ENCODE results near the gene MAD1L1. TPM values are rescaled to one million over a fixed set of nuclear protein-coding genes. Genes with fewer than 3 reads are reported as not detected.
A peak's percentile ranks its signal among the peaks of the same experiment; 100 is the strongest.
"Not testable (repeated sequence)": the region's sequence is repeated elsewhere in the genome, so short reads cannot be mapped to it uniquely, and the experiment has no call there.

MAD1L1 gene
- total and polyA plus RNA-seq, 8 donors = 21.4 to 58.8 (median 22.5) TPM

DNA sequence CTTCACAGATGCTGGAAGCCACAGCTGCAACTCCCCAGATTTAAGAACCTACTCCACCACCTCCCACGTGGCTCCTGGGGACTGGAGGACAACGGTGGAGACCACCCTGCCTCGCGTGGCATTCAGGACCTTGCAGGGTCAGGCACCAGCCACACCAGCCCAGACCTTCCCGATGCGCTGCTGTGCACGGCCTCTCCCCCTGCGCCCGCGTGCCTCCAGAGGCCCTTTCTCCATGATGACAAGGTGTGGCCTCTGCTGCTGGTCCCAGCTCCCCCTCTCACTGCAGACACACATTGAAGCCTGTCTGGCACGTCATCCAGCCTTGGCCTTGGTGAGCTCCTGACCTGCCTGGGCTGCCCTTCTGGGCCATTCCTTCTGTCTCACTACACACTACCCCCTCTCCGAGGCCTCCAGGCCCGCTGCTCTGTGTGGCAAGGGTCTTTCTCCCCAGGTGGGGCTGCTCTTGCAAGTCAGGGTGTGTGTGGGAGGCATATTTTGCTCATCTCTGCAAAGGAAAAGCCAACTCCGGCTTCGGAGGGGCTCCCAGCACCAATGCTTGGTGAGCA lies 254.8 kb downstream of the MAD1L1 start:
- Histone ChIP-seq H3K4me3 (no peak overlapping the region), H3K27ac (no peak overlapping the region), H3K4me1 (no peaks in the 10 kb centered on the region), H3K9me3 (no peaks in the 10 kb centered on the region), H3K27me3 (no peaks in the 10 kb centered on the region), H3K36me3 (peaks cover 0 to 53% of the 10 kb centered on the region in 2 donors)
- intact Hi-C loops (cut with DNase I) = no loop called here
- TF ChIP-seq CTCF (IDR thresholded peaks at IDR 0.05) = no peak
- DNase-seq (peak in 2 of 4 donors; percentile 19 to 61), ATAC-seq (no peak)

DNA sequence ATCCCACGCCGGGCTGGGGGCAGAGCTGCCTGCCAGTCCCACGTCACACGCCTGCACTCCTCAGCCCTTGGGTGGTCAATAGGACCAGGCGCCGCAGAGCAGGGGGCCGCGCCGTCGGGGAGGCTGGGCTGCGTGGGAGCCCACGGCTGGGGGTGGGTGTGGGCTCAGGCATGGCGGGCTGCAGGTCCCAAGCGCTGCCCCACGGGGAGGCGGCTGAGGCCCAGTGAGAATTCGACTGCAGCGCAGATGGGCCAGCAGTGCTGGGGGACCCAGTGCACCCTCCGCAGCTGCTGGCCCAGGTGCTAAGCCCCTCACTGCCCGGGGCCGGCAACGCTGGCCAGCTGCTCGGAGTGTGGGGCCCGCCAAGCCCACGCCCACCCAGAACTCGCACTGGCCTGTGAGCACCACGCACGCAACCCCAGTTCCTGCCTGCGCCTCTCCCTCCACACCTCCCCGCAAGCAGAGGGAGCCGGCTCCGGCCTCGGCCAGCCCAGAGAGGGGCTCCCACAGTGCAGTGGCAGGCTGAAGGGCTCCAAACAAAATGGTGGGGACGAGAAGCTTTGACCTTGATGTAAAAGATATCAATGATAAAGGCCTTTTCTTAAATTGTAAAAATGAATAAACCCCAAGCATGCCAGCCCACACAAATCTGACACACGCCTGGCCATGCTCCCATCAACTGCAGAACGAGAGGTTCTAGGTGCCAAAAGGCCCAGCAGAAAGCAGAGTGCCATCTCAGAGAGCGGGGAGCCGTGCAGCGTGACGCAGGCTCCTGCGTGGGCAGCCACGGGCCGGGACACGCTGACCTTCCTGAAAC lies 255.5 kb downstream of the MAD1L1 start:
- DNase-seq (peak in 2 of 4 donors; percentile 18 to 69), ATAC-seq (no peak)
- Histone ChIP-seq H3K4me1 (no peaks in the 10 kb centered on the region), H3K27ac (no peak overlapping the region), H3K36me3 (peaks cover 0 to 53% of the 10 kb centered on the region in 2 donors), H3K9me3 (no peaks in the 10 kb centered on the region), H3K4me3 (no peak overlapping the region), H3K27me3 (no peaks in the 10 kb centered on the region)
- intact Hi-C loops (cut with DNase I) = no loop called here
- no peak for TF ChIP-seq CTCF (IDR thresholded peaks at IDR 0.05)

DNA sequence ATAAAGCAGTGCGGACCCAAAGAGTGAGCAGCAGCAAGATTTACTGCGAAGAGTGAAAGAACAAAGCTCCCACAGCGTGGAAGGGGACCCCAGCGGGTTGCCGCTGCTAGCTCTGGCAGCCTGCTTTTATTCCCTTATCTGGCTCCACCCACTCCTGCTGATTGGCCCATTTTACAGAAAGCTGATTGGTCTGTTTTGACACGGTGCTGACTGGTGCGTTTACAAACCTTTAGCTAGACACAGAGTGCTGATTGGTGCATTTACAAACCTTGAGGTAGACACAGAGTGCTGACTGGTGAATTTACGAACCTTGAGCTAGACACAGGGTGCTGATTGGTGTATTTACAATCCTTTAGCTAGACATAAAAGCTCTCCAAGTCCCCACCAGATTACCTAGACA lies 256.2 kb downstream of the MAD1L1 start:
- H3K27me3 ChIP-seq; intact Hi-C loops (cut with DNase I); DNase-seq; ATAC-seq; H3K4me3 ChIP-seq; H3K27ac ChIP-seq; H3K4me1 ChIP-seq; H3K9me3 ChIP-seq: not testable (repeated sequence)
- peaks cover 0 to 53% of the 10 kb centered on the region in 2 donors for H3K36me3 ChIP-seq

DNA sequence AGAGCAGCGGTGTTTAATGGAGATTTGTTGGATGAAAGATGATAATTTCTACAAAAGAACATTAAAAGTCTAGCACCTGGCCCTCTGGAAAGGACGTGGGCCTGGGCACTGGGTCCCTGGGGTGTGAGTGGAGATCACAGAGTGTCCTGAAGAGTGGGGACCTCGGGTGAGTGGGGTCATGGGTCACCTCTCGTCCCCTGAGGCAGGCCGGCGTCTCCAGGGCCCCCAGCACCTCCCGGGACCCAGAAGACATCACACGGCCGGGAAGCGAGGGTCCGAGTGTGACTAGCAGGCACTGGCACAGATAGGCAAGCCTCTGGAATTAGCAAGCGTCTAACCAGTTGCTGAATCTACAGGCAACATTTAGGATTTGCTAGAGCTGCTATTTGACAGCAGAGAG lies 257.2 kb downstream of the MAD1L1 start:
- ATAC-seq = no peak

DNA sequence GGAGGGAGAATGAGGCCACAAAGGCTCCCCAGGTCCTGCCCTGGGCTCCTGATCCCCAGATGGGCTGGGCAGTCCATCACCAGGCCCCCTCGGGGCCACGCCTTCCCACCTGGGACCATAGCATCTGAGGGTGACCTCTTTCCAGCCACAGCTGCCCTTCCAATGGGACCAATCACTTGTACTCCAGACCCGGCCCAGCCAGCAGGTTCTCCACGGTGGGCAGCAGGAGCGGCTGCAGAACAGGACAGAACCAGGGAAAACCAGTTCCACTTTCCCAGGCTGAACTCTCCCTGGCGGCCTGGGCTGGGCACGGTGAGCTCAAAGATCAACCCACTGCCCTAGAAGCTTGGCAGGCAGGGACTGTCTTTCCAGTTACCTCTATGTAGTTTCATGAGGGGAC lies 257.6 kb downstream of the MAD1L1 start:
- Histone ChIP-seq H3K27me3 (no peaks in the 10 kb centered on the region), H3K9me3 (no peaks in the 10 kb centered on the region), H3K36me3 (peaks cover 0 to 55% of the 10 kb centered on the region in 2 donors), H3K4me3 (no peak overlapping the region), H3K4me1 (no peaks in the 10 kb centered on the region), H3K27ac (no peak overlapping the region)
- DNase-seq = peak in 2 of 4 donors; percentile 19 to 53
- TF ChIP-seq CTCF (IDR thresholded peaks at IDR 0.05) = no peak
- no peak for ATAC-seq
- intact Hi-C loops (cut with DNase I) = no loop called here

More for the DNA sequence above, 257.2 kb downstream of the MAD1L1 start:
- no peaks in the 10 kb centered on the region for H3K4me1 ChIP-seq
- TF ChIP-seq CTCF (IDR thresholded peaks at IDR 0.05) = no peak
- H3K4me3 ChIP-seq = no peak overlapping the region
- DNase-seq = peak in 2 of 4 donors; percentile 11 to 49
- H3K27ac ChIP-seq = no peak overlapping the region
- intact Hi-C loops (cut with DNase I) = no loop called here
- peaks cover 0 to 59% of the 10 kb centered on the region in 2 donors for H3K36me3 ChIP-seq
- H3K27me3 ChIP-seq = no peaks in the 10 kb centered on the region
- H3K9me3 ChIP-seq = no peaks in the 10 kb centered on the region

All from left lung (tissue), 10 donors.